Measurements from ENCODE around the gene FMO5.

The FMO5 gene

DNA sequence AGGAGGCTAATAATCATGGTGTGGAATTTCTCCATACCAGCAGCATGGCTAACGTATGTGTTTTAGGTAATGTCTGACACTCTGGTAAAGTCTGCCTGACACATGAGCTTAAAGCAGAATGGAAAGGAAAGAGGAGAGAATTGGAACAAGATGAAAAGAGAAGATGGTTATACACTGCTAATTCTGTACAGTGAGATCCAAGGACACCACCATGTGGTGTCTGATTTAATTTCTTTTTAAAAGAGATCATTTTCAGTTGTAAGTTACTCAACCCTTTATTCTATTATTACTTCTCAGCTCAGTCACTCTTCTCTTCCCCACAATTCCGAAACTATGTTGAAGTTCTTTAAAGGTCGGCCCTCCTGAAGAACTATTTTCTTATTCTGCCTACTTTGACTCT is 68.5 kb downstream of the FMO5 start:
- no peak for TF ChIP-seq POLR2AphosphoS5 (IDR thresholded peaks at IDR 0.05; ENCODE audit: borderline replicate concordance, low read depth, low read length)
- TF ChIP-seq FOXP2 (optimal IDR thresholded peaks at IDR 0.05; ENCODE audit: control extremely low read depth, extremely low read length, insufficient read depth) = no peak
- no peak for TF ChIP-seq EZH2 (IDR thresholded peaks at IDR 0.05)

GRCh38 chr1:147152772-147153171 is 72.4 kb downstream of the FMO5 start:
- H3K36me3 ChIP-seq (ENCODE audit: insufficient read depth, low read length) = peaks cover 12% of the 10 kb centered on the region
- H3K27ac ChIP-seq = no peak overlapping the region
- H3K9me3 ChIP-seq (ENCODE audit: low read depth, low read length) = no peaks in the 10 kb centered on the region
- H3K9ac ChIP-seq (ENCODE audit: insufficient read length) = no peak overlapping the region
- no peak overlapping the region for H3K4me3 ChIP-seq
- TF ChIP-seq EZH2 (IDR thresholded peaks at IDR 0.05) (no peak), POLR2AphosphoS5 (IDR thresholded peaks at IDR 0.05; ENCODE audit: borderline replicate concordance, low read depth, low read length) (no peak), FOXP2 (optimal IDR thresholded peaks at IDR 0.05; ENCODE audit: control extremely low read depth, extremely low read length, insufficient read depth) (no peak)
- DNase-seq (ENCODE audit: low read depth, low spot score) = no peak

More for the DNA sequence above, 68.5 kb downstream of the FMO5 start:
- Histone ChIP-seq H3K36me3 (ENCODE audit: insufficient read depth, low read length) (peaks cover 47% of the 10 kb centered on the region), H3K27ac (no peak overlapping the region), H3K4me3 (no peak overlapping the region), H3K9ac (ENCODE audit: insufficient read length) (no peak overlapping the region), H3K9me3 (ENCODE audit: low read depth, low read length) (no peaks in the 10 kb centered on the region)
- DNase-seq (ENCODE audit: low read depth, low spot score) = no peak

DNA sequence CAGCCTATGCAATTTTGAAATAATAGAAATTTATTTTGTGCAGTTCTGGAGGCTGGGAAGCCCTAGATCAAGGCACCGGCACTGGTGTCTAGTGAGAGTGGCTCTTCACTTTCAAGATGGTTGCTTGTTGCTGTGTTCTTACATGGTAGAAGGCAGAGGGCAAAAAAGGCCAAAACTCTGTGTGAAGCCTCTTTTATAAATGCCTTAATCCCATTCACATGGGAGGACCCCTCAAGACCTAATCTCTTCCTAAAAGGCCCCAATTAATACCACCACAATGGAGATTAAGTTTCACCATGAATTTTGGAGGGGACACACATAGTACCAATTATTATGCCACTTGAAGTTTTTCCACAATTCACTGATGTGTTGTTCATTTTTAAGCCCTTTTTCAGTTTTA is 73.9 kb downstream of the FMO5 start:
- 0 out of 2 replicates have a peak, but pooled peaks cover 6% of the 10 kb centered on the region for H3K36me3 ChIP-seq (ENCODE audit: insufficient read depth, low read length)
- no peaks in the 10 kb centered on the region for H3K9me3 ChIP-seq (ENCODE audit: low read depth, low read length)

DNA sequence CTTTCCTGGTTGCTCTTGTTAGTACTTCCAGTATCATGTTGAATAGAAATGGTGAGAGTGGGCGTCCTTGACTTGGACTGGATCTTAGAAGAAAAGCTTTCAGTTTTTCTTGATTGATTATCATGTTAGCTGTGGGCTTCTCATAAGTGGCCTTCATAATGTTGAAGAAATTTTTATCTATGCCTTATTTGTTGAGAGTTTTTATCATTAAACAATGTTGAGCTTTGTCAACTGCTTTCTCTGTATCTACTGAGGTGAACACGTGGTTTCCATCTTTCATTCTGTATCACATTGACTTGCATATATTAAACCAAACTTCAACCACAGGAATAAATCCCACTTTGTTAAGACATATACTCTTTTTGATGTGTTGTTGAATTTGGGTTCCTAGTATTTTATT is 82.3 kb downstream of the FMO5 start:
- H3K4me3 ChIP-seq = no peak overlapping the region
- H3K9ac ChIP-seq (ENCODE audit: insufficient read length) = no peak overlapping the region
- H3K27ac ChIP-seq = no peak overlapping the region
- H3K9me3 ChIP-seq (ENCODE audit: low read depth, low read length) = no peaks in the 10 kb centered on the region
- TF ChIP-seq POLR2AphosphoS5 (IDR thresholded peaks at IDR 0.05; ENCODE audit: borderline replicate concordance, low read depth, low read length) = no peak
- no peak for TF ChIP-seq FOXP2 (optimal IDR thresholded peaks at IDR 0.05; ENCODE audit: control extremely low read depth, extremely low read length, insufficient read depth)
- TF ChIP-seq EZH2 (IDR thresholded peaks at IDR 0.05) = no peak
- H3K36me3 ChIP-seq (ENCODE audit: insufficient read depth, low read length) = no peaks in the 10 kb centered on the region
- DNase-seq (ENCODE audit: low read depth, low spot score) = no peak

More for the DNA sequence above, 73.9 kb downstream of the FMO5 start:
- no peak overlapping the region for H3K9ac ChIP-seq (ENCODE audit: insufficient read length)
- H3K4me3 ChIP-seq = no peak overlapping the region
- TF ChIP-seq POLR2AphosphoS5 (IDR thresholded peaks at IDR 0.05; ENCODE audit: borderline replicate concordance, low read depth, low read length) = no peak
- no peak for TF ChIP-seq EZH2 (IDR thresholded peaks at IDR 0.05)
- no peak for TF ChIP-seq FOXP2 (optimal IDR thresholded peaks at IDR 0.05; ENCODE audit: control extremely low read depth, extremely low read length, insufficient read depth)
- no peak overlapping the region for H3K27ac ChIP-seq
- DNase-seq (ENCODE audit: low read depth, low spot score) = no peak

Data from SK-N-MC (cell line).